HG03354 (cell line): Measurements from ENCODE around the gene NME1.

Experiments used
- ATAC-seq: cut with Tn5 transposase; IDR thresholded peaks from one replicate; pipeline ENCODE4 v1.9.1; 2021; ENCODE audit warnings: mild to moderate bottlenecking; ENCODE audit not compliant: unreplicated experiment, poor library complexity, severe bottlenecking

Gene NME1

DNA sequence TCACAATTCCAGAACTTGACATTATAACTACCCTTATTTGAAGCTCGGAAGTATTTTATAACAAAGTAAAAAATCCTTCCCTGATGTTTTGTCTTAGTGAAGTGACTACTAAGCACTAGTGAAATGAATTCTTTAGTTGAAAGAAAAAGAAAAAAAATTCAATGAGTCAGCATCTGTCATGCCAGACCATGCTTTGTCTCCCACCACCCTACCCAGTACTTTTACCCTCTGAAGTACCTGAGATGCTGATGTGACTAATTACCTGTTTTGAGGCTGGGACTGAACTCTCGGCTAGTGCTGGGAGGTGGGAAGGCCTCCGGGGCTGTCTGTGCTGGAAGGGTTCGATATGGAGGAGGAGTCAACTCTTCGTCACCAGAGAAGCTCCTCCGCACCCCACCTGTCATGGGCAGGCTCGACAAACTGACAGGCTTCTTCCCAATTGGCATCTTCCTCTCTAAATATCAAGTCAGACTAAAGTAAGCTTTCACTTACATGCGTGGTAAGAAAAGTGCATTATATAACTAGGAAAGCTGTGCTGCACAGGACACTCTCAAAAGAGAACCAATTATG lies 32.5 kb downstream of the NME1 start:
- ATAC-seq: no peak

DNA sequence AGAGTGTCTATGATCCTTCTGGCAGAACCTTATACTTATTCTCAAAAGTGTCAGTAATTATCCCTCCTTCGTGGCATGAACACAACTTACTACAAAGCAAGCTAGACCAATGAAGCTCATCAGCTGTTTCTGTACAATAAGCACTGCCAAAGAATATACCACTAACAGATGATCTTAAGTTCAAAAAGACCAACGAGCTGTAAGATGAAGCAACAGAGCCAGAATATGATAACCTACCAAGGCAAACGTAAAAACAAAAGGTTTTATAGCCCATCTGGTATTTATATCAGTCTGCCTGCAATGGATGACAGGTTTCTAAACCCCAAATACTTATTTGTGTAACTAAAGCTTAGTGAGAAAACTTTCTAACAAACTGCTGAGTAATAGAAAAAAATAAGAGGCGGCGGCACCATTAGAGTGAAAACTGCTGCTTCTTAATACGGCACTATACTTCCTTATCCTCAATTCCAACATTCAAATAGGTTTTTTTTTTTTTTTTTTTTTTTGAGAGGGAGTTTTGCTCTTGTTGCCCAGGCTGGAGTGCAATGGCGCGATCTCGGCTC lies 35.0 kb downstream of the NME1 start:
- ATAC-seq: no peak

DNA sequence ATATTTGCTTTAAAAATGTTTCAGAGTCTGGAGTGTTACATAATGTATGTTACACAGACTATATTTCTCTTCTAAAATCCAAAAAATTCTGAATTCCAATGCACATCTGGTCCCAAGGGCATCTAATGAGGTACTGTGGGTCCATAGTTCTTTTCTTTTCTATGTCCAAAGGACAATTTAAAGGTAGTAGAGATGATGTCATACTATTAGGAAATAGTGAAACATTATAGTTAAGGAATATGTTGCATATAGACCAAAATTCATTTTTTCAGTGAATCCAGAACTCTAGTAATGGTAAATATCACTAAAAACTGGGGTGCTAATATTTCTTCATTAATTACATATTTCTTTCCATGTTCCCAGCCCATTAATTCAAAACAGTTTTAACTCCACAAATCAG lies 35.8 kb downstream of the NME1 start:
- ATAC-seq: no peak

DNA sequence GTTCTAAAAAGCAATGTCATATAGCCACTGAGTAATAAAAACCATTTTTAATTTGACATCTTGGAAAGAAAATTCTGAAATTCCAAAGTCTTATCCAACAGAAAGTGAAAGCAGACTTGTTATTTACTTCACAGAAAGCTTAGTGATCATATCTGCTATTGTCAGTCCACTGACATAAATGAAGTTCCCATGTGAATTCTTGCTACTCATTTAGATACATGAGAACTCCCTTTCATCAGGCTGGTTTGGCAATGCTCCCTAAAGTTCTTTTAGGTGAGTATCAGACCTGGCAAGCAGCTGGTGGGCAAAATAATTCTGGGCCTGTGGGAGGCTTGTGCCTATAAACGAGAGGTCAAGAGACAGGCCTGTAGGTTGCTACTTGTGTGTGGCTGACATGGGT lies 36.3 kb downstream of the NME1 start:
- no peak for ATAC-seq

DNA sequence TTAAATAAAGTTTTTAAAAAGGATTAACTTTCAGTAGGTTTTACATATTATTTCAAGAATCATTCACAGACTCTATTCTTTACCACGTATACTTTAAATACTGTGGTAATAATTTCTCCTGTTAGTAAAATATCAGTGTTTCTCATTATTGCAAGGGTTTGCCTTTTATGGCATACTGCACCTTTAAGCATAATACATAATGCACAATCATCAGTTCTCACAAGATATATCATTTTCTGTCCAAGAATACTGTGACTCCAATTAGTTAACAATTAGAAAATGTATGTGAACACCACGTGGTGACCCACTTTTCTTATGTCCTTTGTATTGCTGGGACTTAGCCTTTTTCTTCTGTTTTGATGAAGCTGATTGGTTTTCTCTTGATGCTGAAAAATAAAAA lies 38.5 kb downstream of the NME1 start:
- ATAC-seq: no peak

DNA sequence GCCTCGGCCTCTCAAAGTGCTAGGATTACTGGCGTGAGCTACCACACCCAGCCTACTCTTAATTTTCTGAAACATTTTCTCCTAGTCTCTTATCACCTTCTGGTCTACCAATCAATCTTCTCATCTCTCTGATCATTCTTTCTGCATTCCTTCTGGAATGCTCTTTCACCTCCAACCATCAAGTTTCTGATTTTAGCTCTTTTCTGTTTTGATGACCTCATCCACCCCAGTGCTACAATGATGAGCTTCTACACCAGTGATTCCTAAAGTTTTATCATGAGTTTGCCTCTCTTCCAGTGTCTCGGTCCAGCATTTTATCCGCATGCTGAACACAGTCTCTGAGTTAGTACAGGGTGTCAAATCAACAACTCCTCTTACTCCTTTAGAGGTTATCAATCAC lies 44.4 kb downstream of the NME1 start:
- no peak for ATAC-seq

DNA sequence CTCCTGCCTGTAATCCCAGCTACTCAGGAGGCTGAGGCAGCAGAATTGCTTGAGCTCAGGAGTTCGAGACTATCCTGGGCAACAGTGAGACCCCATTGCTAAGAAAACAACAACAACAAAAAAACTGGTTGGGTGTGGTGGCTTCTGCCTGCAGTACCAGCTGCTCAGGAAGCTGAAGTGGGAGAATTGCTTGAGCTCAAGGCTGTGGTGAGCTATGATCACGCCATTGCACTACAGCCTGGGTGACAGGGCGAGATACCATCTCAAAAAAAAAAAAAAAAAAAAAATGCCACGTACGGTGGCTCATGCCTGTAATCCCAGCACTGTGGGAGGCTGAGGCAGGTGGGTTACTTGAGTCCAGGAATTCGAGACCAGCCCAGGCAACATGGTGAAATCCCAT lies 46.9 kb downstream of the NME1 start:
- no peak for ATAC-seq

DNA sequence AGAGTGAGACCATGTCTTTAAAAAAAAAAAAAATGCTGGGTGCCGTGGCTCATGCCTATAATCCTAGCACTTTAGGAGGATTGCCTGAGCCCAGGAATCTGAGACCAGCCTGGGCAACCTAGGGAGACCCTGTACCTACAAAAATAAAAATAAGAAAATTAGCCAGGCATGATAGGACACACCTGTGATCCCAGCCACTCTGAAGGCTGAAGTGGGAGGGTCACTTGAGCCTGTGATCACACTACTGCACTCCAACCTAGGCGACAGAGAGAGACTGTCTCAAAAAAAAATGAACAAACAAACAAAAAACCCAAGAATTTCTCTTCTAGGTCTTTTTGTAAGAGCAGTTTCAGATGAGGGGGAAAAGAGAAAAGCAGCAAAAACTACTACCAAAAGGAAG lies 47.5 kb downstream of the NME1 start:
- no peak for ATAC-seq

DNA sequence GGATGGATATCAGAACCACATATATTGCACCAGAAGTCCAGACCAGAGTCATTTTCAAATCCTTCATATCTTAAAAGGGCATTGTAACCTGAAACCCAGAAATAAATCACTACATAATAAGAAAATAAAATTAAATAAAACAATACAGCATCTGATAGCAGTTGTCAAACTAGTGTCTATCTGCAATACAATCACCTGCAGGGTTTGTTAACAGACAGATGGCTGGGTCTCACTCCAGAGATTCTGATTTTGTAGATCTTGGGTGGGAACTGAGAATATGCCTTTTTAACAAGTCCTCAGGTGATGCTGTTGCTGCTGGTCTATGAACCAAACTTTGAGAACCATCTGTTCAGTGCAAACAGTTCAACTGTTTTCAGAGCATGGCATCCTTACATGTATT lies 50.5 kb downstream of the NME1 start:
- ATAC-seq: no peak
